Activated T-cell treated with anti-CD3 and anti-CD28 coated beads, Interleukin-2, amount 50 U/mL, for 4 hours (primary cell): ENCODE data around the gene ZFAND6. TPM values are rescaled to one million over a fixed set of nuclear protein-coding genes. Genes with fewer than 3 reads are reported as not detected.

Experiments used
- ATAC-seq, 2 donors: fragments of 200-7000 bp; cut with Tn5 transposase; one replicate each; pipeline ENCODE4 v1.10.0; 2021
- DNase-seq: peaks from one replicate; pipeline ENCODE4 v3.0.0-alpha.2; 2020
- H3K27me3 Mint-ChIP-seq: one replicate; pipeline ENCODE4 v1.8.0; 2021; ENCODE audit warnings: low read depth, mixed read lengths
- H3K36me3 Mint-ChIP-seq: one replicate; pipeline ENCODE4 v1.8.0; 2022; ENCODE audit warnings: mixed read lengths; ENCODE audit not compliant: insufficient read depth
- H3K4me1 Mint-ChIP-seq: one replicate; pipeline ENCODE4 v1.8.0; 2021; ENCODE audit warnings: low read depth, mixed read lengths
- H3K4me3 Mint-ChIP-seq: one replicate; pipeline ENCODE4 v1.8.0; 2021; ENCODE audit warnings: mild to moderate bottlenecking, moderate library complexity, mixed read lengths
- H3K9me3 Mint-ChIP-seq: one replicate; pipeline ENCODE4 v1.8.0; 2021; ENCODE audit warnings: mixed read lengths
- total RNA-seq, 3 donors: library from RNA; stranded (reverse); gene quantifications; one replicate each; pipeline ENCODE4 v1.2.1, GENCODE V29; 2021

ZFAND6 gene
- total RNA-seq, 3 donors from 2014 or later = 21.9 to 24.7 (median 22.9) TPM

DNA sequence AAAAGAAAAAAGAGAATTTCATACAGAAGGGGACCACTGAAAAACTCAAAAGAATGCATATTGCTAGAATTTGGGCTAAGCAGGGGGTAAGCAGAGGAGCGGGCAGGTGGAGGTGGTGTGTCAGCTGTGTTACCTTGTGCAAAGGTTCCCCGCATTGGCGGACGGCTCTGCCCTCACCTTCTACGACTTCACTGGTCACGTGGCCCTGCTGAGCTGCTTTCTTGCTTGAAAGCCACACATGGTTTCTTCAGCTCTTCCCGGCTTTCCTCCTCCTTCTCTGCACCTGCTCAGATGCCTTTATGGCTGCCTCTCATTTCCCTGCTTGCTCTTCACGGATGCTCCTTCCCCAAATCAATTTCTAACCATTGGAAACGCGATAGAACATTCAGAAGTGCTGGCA lies 123.8 kb downstream of the ZFAND6 start:
- H3K4me1 Mint-ChIP-seq = no peaks in the 10 kb centered on the region
- no peak for DNase-seq
- no peaks in the 10 kb centered on the region for H3K27me3 Mint-ChIP-seq
- no peaks in the 10 kb centered on the region for H3K9me3 Mint-ChIP-seq
- no peak overlapping the region for H3K4me3 Mint-ChIP-seq
- no peak for ATAC-seq
- peaks cover 34% of the 10 kb centered on the region for H3K36me3 Mint-ChIP-seq

DNA sequence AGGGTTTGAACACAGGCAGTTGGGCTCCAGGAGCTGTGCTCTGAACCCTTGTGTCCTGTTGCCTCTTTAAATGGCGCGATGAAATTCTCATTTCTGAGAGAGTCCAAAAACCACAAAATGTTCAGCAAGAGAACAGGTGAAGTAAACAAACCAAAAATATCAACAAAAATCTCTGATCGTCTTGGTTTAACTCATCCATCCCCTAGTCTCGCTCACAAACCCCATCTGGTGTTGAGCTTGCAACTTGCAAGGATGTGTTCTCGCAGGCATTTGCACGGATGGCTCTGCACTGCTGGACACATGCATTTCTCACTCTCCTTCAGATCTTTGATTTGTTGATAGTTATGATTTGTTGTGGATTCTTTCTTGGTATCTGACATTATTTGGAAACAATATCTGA lies 124.4 kb downstream of the ZFAND6 start:
- Mint-ChIP-seq H3K4me1 (no peaks in the 10 kb centered on the region), H3K36me3 (peaks cover 37% of the 10 kb centered on the region), H3K4me3 (no peak overlapping the region), H3K27me3 (no peaks in the 10 kb centered on the region), H3K9me3 (no peaks in the 10 kb centered on the region)
- DNase-seq (no peak), ATAC-seq (no peak)

DNA sequence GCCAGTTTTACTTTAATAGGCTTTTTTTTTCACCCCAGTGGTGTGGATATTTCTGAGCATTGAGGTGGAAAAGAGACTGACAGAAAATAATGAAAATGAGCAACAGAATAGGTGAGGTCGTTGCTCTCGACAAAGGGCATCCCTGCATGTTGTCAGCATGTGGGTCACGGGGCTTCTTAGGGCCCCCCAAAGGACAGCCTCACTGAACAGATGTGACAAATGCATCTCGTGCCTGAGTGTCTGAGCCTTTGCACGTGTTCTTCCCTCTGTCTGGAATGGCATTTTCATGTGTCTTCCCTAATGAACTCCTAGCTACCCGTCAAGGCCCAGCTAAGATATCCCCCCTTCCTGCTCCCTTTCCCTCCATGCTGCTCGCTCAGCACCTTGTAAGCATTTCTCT lies 125.1 kb downstream of the ZFAND6 start:
- Mint-ChIP-seq H3K4me1 (no peaks in the 10 kb centered on the region), H3K36me3 (peaks cover 37% of the 10 kb centered on the region), H3K27me3 (no peaks in the 10 kb centered on the region), H3K4me3 (no peak overlapping the region), H3K9me3 (no peaks in the 10 kb centered on the region)
- ATAC-seq = no peak
- no peak for DNase-seq

DNA sequence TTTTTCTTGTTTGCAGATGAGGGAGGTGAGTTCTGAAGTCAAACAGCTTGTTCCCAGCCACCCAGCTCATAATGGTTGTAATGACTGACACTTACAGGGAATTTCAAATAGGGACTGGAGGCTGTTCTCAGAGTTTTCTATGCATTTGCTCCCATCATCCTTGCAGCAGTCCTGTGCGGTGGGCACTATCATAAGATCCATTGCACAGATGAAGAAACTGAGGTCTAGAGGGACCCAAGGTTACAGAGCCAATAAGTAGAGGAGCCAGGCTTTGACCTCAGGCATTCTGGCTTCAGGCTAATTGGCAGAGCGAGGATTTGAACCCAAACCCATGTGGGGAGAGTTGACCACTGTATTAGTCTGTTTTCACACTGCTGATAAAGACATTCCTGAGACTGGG lies 125.7 kb downstream of the ZFAND6 start:
- no peaks in the 10 kb centered on the region for H3K27me3 Mint-ChIP-seq
- no peak for ATAC-seq
- H3K4me1 Mint-ChIP-seq = no peaks in the 10 kb centered on the region
- DNase-seq = no peak
- peaks cover 37% of the 10 kb centered on the region for H3K36me3 Mint-ChIP-seq
- H3K4me3 Mint-ChIP-seq = no peak overlapping the region
- no peaks in the 10 kb centered on the region for H3K9me3 Mint-ChIP-seq

DNA sequence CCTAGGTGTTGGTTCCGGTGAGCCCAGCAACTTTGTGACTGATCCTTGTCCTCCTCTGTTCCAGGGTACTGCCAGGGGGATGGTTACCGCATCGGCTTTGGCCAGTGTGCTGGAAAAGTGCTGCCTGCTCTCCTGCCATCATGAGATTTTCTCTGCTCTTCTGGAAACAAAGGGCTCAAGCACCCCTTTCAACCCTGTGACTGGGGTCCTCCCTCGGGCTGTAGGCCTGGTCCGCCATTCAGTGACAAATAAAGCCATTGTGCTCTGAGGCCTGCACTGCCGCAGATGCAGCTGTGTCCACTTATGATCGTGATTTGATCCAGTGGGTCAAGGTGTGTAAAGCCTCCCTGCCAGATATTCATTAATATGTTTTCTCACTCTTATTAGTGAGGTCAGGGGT lies 126.6 kb downstream of the ZFAND6 start:
- ATAC-seq (no peak), DNase-seq (no peak)
- H3K4me3 Mint-ChIP-seq = no peak overlapping the region
- H3K27me3 Mint-ChIP-seq = no peaks in the 10 kb centered on the region
- H3K9me3 Mint-ChIP-seq = no peaks in the 10 kb centered on the region
- no peaks in the 10 kb centered on the region for H3K4me1 Mint-ChIP-seq
- peaks cover 36% of the 10 kb centered on the region for H3K36me3 Mint-ChIP-seq

DNA sequence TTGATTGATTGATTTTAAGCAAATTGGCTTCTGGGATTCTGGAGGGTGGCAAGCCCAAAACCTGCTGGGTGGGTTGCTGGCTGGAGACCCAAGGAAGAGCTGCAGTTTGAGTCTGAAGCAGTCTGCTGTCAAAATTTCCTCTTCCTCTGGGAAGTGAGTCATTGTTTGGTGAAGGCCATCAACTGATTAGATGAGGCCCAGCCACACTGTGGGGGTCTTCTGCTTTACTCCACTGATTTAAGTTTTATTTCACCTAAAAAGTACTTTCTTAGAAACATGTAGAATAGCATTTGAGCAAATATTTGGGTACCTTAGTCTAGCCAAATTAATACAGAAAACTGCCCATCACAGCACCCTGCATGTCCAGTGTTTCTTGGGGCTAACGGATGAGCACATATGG lies 127.1 kb downstream of the ZFAND6 start:
- Mint-ChIP-seq H3K9me3 (no peaks in the 10 kb centered on the region), H3K27me3 (no peaks in the 10 kb centered on the region), H3K4me3 (no peak overlapping the region), H3K36me3 (peaks cover 34% of the 10 kb centered on the region), H3K4me1 (no peaks in the 10 kb centered on the region)
- no peak for DNase-seq
- ATAC-seq = no peak

Other genes starting within 250 kb of the ZFAND6 start
- 10 to 100 TPM; 30.5 to 34.8 (median 33.1) TPM for gene MTHFS, start 162.7 kb upstream of the ZFAND6 start, total RNA-seq
- gene BCL2A1, start 88.5 kb upstream of the ZFAND6 start, total RNA-seq = 100 to 1,000 TPM; 274 to 308 (median 298) TPM
- gene FAH, start 93.3 kb downstream of the ZFAND6 start, total RNA-seq = 10 to 100 TPM; 20.2 to 28.0 (median 23.8) TPM
- under 1 TPM in 1 of 3 donors, not detected in 2; 0.03 TPM for gene CTXND1, start 192.5 kb downstream of the ZFAND6 start, total RNA-seq